Epithelial cell of esophagus (primary cell): ENCODE data around the gene ABHD12.

ENCODE experiments used
- DNase-seq: peaks from one replicate; pipeline ENCODE4 v3.0.0; 2010; ENCODE audit warnings: low read depth
- H3K4me3 ChIP-seq: 2 replicates; pipeline ENCODE4 v1.5.1; 2011; ENCODE audit warnings: mild to moderate bottlenecking, low read length, control low read depth
- TF ChIP-seq, protein P1 (sequence below): IDR thresholded peaks from 2 replicates; pipeline ENCODE4 v1.5.1; 2011; ENCODE audit warnings: low read depth, mild to moderate bottlenecking, low read length, control low read depth, inconsistent platforms; ENCODE audit not compliant: insufficient read depth; ENCODE audit errors: missing control alignments

The ABHD12 gene

DNA sequence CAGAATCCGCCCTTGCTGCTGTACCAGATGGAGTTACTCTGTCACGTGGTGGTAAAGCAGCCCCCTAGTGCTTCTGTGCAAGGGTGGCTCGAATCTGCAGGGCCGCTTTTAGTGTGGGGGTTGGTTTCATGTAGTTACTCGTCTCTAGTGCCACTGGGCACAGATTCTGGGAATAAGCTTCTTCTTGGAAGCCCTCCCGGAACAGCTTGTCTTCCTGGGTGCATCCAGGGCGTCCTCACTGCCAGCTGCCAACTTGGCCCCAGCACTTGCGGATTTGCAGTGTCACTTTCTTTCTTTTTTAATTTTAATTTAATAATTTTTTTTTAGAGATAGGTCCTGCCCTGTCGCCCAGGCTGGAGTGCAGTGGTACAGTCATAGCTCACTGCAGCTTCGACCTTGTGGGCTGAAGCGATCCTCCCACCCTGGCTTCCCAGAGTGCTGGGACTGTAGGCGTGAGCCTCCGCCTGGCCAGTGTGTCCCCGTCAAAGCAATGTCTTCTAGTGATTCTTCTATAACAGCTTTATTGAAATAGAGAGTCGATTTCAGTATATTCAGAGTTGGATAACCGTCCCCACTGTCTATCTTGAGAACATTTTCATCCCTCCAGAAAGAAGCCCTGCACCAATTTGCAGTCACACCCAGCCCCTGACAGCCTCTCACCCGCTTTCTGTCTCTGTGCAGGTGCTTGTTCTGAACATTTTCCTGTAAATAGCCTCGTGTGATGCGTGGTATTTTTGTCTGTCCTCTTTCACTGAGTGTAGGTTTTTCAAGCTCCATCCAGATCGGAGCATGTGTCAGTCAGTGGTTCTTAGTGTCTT, 116.9 kb downstream of the ABHD12 start:
- TF ChIP-seq, protein P1, sequence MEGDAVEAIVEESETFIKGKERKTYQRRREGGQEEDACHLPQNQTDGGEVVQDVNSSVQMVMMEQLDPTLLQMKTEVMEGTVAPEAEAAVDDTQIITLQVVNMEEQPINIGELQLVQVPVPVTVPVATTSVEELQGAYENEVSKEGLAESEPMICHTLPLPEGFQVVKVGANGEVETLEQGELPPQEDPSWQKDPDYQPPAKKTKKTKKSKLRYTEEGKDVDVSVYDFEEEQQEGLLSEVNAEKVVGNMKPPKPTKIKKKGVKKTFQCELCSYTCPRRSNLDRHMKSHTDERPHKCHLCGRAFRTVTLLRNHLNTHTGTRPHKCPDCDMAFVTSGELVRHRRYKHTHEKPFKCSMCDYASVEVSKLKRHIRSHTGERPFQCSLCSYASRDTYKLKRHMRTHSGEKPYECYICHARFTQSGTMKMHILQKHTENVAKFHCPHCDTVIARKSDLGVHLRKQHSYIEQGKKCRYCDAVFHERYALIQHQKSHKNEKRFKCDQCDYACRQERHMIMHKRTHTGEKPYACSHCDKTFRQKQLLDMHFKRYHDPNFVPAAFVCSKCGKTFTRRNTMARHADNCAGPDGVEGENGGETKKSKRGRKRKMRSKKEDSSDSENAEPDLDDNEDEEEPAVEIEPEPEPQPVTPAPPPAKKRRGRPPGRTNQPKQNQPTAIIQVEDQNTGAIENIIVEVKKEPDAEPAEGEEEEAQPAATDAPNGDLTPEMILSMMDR: no peak
- no peak overlapping the region for H3K4me3 ChIP-seq
- DNase-seq: no peak

DNA sequence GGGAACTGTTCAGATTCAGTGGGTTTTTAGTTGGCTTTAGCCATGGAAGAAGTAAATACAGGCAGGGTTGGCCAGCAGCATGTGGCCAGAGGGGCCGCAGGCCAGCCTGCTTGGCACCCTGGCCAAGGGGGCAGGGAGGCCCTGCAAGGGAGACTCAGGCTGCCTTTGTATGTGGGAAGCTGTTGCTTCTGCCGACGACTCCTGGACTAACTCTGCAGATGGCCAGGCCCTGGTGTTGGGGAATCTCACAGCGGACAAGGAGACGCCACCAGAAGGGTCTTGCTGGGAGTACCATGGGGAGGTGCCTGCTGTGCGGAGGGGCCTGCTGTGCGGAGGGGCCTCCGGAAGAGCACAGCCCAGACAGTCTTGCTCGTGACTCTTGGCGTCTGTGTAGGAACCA, 117.6 kb downstream of the ABHD12 start:
- TF ChIP-seq, protein P1: no peak
- H3K4me3 ChIP-seq: no peak overlapping the region
- DNase-seq: no peak

DNA sequence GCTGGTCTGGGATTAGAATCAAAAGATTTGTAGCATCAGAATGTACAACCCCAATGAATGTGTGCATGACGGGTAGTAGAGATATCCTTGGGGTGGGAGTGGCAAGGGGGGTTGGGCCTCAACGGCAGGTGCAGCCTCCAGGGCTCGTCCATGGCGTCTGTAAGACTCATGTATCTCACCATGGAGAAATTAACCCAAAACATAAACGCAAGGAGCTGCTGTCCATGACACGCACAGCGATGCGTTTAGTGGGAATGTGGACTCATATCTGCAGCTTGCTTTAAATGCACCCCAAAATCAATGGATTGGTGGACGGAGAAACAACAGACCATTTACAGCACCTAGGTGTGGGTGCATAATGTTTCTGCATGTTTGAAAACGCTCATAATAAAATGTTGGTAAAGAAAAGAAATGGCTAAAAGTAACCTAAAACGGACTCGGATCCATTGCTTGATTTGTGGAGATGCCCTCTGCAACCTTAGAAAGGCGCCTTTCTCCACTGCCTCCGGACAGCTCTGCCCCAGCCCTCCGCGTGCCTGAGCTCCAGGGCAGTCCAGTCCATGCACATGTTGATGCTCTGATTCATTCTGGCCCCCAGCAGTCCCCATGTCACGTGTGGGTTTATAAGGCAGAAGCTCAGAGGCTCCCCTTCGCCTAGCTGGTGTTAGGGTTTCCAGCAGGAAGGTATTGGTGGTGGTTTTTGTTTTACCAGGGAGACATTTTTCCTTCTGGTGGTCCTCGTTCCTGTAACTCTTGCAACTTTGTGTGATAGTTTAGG, 118.2 kb downstream of the ABHD12 start:
- no peak for DNase-seq
- TF ChIP-seq, protein P1: no peak
- H3K4me3 ChIP-seq: no peak overlapping the region

DNA sequence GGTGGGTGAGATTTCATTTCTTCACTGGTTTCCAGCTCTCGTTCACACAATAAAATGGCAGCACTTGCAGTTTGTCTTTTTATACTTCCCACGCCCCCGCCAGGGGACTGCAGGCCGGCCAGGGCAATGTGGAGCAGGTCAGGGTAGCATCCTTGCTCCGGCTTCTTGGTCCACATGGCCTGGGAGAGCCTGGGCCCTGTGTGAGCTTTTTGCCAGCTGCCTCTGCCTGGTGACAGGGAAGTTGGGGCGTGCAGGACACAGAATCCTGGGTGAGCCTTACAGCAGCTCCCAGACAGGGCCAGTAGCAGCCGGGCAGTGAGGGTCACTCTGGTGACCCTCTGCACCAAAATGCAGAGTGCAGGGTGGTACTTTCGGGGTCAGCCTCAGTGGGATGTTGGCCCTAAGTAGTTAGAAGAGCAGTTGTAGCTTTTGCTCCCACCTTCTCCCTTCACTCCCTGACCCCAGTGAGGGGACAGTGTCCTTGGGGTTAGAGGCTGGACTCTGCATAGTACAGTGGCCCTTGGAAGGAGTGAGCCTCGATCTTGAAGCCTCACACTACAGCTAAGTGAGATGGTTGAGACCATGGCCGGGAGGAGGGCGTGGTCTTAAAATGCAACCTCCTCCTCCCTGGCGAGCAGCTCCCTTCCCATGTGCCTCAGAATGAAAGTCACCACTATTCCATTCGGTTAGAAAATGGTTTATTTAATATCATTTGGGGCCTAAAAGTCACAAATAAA, 119.0 kb downstream of the ABHD12 start:
- TF ChIP-seq, protein P1: no peak
- no peak for DNase-seq
- H3K4me3 ChIP-seq: no peak overlapping the region

DNA sequence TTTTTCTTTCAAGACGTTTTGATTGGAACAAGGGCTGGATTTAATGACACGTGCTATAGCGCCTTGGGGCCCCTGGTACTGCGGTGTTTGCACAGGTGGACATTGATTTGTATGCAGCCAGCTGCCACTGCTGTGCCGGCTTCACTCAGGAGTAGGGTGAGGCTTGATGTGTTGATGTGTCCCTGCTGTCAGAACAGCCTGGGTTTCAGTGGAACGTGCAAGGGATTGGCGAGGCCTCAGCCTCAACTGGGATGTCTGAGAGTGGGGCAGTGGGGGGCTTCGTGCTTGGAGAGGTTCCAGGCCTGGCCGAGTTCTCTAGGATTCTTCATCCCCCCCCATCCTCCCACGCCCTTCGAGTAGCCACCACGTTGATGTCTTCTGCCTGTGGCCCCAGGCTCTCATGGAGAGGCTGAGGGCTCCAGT, 119.8 kb downstream of the ABHD12 start:
- H3K4me3 ChIP-seq: no peak overlapping the region
- DNase-seq: no peak
- TF ChIP-seq, protein P1: no peak

DNA sequence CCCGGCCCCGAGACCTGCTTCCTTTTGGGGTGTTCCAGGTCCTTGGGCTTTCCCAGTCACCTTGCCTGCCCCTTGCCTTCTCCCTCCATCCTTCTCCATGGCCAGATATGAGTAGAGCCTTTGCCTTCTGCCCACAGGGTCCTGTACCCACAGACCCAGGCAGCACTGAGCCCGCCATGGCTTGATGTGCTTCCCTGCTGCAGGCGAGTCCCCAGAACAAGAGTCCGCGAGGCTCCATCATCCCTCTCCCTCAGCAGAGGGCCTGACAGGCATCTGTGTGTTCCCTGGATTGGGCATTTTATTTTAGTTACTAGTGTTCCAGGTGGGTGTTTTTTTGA, 120.8 kb downstream of the ABHD12 start:
- H3K4me3 ChIP-seq: no peak overlapping the region
- no peak for DNase-seq
- TF ChIP-seq, protein P1: no peak
